Keratinocyte (primary cell): ENCODE data around the gene ZG16B. TPM values are rescaled to one million over a fixed set of nuclear protein-coding genes. Genes with fewer than 3 reads are reported as not detected.

Experiments
- DNase-seq: peaks from one replicate; pipeline ENCODE4 v3.0.0-alpha.2; 2011; ENCODE audit warnings: low read depth, missing footprints, low spot score
- FAIRE-seq: peaks from 2 replicates; lab custom pipeline; 2011; peaks lifted over from hg19 to GRCh38; lab: Jason Lieb, UNC
- H2AFZ ChIP-seq: 2 replicates; pipeline ENCODE4 v1.6.0; 2012; ENCODE audit warnings: low read length, control low read depth, inconsistent platforms; ENCODE audit not compliant: control insufficient read depth
- H3K27ac ChIP-seq: 2 replicates; pipeline ENCODE4 v1.5.1; 2011; ENCODE audit warnings: low read length; ENCODE audit not compliant: control insufficient read depth, insufficient read depth
- H3K27me3 ChIP-seq: 3 replicates; pipeline ENCODE4 v1.6.0; 2011; ENCODE audit warnings: low read length; ENCODE audit not compliant: control insufficient read depth, insufficient read depth; ENCODE audit errors: extremely low read depth
- H3K36me3 ChIP-seq, 2 experiments: 2 replicates in 1 of 2; 3 replicates in 1 of 2; pipeline ENCODE4 v1.5.1; 2011; ENCODE audit warnings: low read length in 2 of 2, mild to moderate bottlenecking in 1 of 2; ENCODE audit not compliant: control insufficient read depth in 2 of 2, insufficient read depth in 2 of 2; ENCODE audit errors: extremely low read depth in 1 of 2
- H3K4me1 ChIP-seq: 3 replicates; pipeline ENCODE4 v1.5.1; 2011; ENCODE audit warnings: low read length; ENCODE audit not compliant: control insufficient read depth, insufficient read depth; ENCODE audit errors: extremely low read depth
- H3K4me2 ChIP-seq: 3 replicates; pipeline ENCODE4 v1.6.0; 2011; ENCODE audit warnings: low read depth, low read length; ENCODE audit not compliant: control insufficient read depth, insufficient read depth; ENCODE audit errors: extremely low read depth
- H3K4me3 ChIP-seq, 3 experiments: fragments of 200-600 bp in 1 of 3; sonication (generic) in 1 of 3; 2 replicates in 2 of 3; 3 replicates in 1 of 3; pipeline ENCODE4 v1.5.1; 2011 to 2016; ENCODE audit warnings: low read length in 3 of 3, mild to moderate bottlenecking in 3 of 3, control low read depth in 2 of 3, inconsistent platforms in 1 of 3, low read depth in 1 of 3, mixed read lengths in 1 of 3, mixed run types in 1 of 3, moderate library complexity in 1 of 3; ENCODE audit not compliant: control insufficient read depth in 2 of 3, insufficient read depth in 2 of 3; ENCODE audit errors: extremely low read depth in 1 of 3
- H3K79me2 ChIP-seq: 2 replicates; pipeline ENCODE4 v1.6.0; 2012; ENCODE audit warnings: low read length; ENCODE audit not compliant: control insufficient read depth, insufficient read depth
- H3K9ac ChIP-seq: 3 replicates; pipeline ENCODE4 v1.6.0; 2011; ENCODE audit warnings: low read length; ENCODE audit not compliant: control insufficient read depth, insufficient read depth; ENCODE audit errors: extremely low read depth
- H3K9me1 ChIP-seq: 3 replicates; pipeline ENCODE4 v1.6.0; 2011; ENCODE audit warnings: low read length; ENCODE audit not compliant: control insufficient read depth, insufficient read depth; ENCODE audit errors: extremely low read depth
- H3K9me3 ChIP-seq: 2 replicates; pipeline ENCODE4 v1.5.1; 2012; ENCODE audit warnings: low read depth, low read length; ENCODE audit not compliant: control insufficient read depth
- H4K20me1 ChIP-seq: 3 replicates; pipeline ENCODE4 v1.6.0; 2011; ENCODE audit warnings: low read length; ENCODE audit not compliant: control insufficient read depth, insufficient read depth; ENCODE audit errors: extremely low read depth
- EZH2 ChIP-seq: IDR thresholded peaks from one replicate; pipeline ENCODE4 v1.6.1; 2012; ENCODE audit warnings: inconsistent platforms, mild to moderate bottlenecking, low read length, moderate library complexity
- dilution Hi-C: fragments of 300-500 bp; cut with MboI; formaldehyde crosslinking; loops from one replicate; pipeline ENCODE4 v1.7.0; 2020; ENCODE audit warnings: low sequenced_read_pairs; ENCODE audit not compliant: extremely low pct_ligation_motif_present
- polyA plus RNA-seq, 5 experiments: library from polyadenylated mRNA; depleted of rRNA in 3 of 5; stranded (reverse) in 3 of 5; stranded (forward) in 1 of 5; unstranded in 1 of 5; fragments of >200 nt; gene quantifications; 1 replicate in 1 of 5; 2 replicates in 3 of 5; 3 replicates in 1 of 5; pipeline versions ENCODE4 v1.2.1 to v1.2.3, GENCODE V29; 2011 to 2012; ENCODE audit warnings: missing spikeins in 2 of 5, low read depth in 1 of 5, low replicate concordance in 1 of 5
- TF ChIP-seq, protein P1 (sequence below), 3 experiments: IDR thresholded peaks in 1 of 3; conservative IDR thresholded peaks in 1 of 3; optimal IDR thresholded peaks in 1 of 3; 2 replicates in 2 of 3; 3 replicates in 1 of 3; pipeline versions ENCODE3 to v1.5.1; 2011; ENCODE audit warnings: low read length in 3 of 3, mild to moderate bottlenecking in 3 of 3, moderate library complexity in 2 of 3, control low read depth in 1 of 3, inconsistent platforms in 1 of 3; ENCODE audit not compliant: insufficient read depth in 2 of 3; ENCODE audit errors: extremely low read depth in 1 of 3

Gene ZG16B
- polyA plus RNA-seq, 1 donor (not counting 4 experiments of a cell fraction or from before 2014, with no cell fraction given) = 2.1 TPM

DNA sequence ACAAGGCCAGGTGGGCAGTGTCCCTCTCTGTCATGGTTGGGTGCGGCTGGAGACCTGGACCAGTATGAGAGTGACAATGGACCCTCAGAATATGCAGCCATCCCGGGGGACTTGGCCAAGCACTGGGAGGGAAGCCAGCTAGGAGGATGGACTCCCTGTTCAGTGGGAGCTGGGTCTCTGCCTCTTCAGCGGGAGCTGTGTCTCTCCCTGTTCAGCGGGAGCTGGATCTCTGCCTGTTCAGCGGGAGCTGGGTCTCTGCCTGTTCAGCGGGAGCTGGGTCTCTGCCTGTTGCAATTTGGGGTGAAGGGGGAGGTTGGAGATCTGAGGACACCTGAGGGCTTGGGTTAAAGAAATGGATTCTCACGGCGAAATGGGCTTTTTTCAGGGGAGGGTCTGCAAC, 38.9 kb upstream of the ZG16B start:
- DNase-seq = no peak
- Histone ChIP-seq H3K9me1 (no peaks in the 10 kb centered on the region), H3K4me2 (no peak overlapping the region), H3K9ac (no peak overlapping the region), H4K20me1 (no peaks in the 10 kb centered on the region), H3K27ac (no peak overlapping the region), H2AFZ (no peak overlapping the region), H3K27me3 (peaks cover 38% of the 10 kb centered on the region), H3K79me2 (no peaks in the 10 kb centered on the region), H3K9me3 (no peaks in the 10 kb centered on the region), H3K36me3 (no peaks in the 10 kb centered on the region), H3K4me3 (no peak overlapping the region), H3K4me1 (peaks cover 15% of the 10 kb centered on the region)
- dilution Hi-C loops = no loop called here
- TF ChIP-seq EZH2 = no peak
- TF ChIP-seq, protein P1, sequence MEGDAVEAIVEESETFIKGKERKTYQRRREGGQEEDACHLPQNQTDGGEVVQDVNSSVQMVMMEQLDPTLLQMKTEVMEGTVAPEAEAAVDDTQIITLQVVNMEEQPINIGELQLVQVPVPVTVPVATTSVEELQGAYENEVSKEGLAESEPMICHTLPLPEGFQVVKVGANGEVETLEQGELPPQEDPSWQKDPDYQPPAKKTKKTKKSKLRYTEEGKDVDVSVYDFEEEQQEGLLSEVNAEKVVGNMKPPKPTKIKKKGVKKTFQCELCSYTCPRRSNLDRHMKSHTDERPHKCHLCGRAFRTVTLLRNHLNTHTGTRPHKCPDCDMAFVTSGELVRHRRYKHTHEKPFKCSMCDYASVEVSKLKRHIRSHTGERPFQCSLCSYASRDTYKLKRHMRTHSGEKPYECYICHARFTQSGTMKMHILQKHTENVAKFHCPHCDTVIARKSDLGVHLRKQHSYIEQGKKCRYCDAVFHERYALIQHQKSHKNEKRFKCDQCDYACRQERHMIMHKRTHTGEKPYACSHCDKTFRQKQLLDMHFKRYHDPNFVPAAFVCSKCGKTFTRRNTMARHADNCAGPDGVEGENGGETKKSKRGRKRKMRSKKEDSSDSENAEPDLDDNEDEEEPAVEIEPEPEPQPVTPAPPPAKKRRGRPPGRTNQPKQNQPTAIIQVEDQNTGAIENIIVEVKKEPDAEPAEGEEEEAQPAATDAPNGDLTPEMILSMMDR (optimal IDR thresholded peaks at IDR 0.05 in 1 of 3, IDR thresholded peaks at IDR 0.05 in 1 of 3, conservative IDR thresholded peaks at IDR 0.05 in 1 of 3; ENCODE audit: extremely low read depth in 1 of 3, insufficient read depth in 2 of 3, low read length in 3 of 3) = no peak
- no peak for FAIRE-seq

DNA sequence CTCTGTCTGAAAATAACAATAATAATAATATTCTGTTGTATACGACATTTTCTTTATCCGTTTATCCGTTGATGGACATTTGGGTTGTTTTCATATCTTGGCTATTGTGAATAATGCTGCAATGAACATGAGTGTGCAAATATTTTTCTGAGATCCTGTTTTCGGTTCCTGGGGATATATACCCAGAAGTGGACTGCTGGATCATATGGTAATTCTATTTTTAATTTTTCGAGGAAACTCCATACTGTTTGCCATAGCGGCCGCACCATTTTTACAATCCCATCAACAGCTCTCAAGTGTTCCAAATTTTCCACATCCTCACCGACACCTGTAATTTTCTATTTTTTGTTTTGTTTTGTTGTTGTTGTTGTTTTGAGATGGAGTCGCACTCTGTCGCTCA, 37.2 kb upstream of the ZG16B start:
- peaks cover 27% of the 10 kb centered on the region for H3K27me3 ChIP-seq

More for the DNA sequence above, 37.2 kb upstream of the ZG16B start:
- no peak overlapping the region for H3K9ac ChIP-seq
- FAIRE-seq = no peak
- no peak for DNase-seq
- no peaks in the 10 kb centered on the region for H4K20me1 ChIP-seq
- no peaks in the 10 kb centered on the region for H3K79me2 ChIP-seq
- H2AFZ ChIP-seq = no peak overlapping the region
- H3K27ac ChIP-seq = no peak overlapping the region
- H3K4me3 ChIP-seq = no peak overlapping the region
- dilution Hi-C loops = no loop called here
- no peaks in the 10 kb centered on the region for H3K9me3 ChIP-seq
- peaks cover 16% of the 10 kb centered on the region for H3K4me1 ChIP-seq
- H3K4me2 ChIP-seq = no peak overlapping the region
- no peak for TF ChIP-seq EZH2
- TF ChIP-seq, protein P1 (optimal IDR thresholded peaks at IDR 0.05 in 1 of 3, IDR thresholded peaks at IDR 0.05 in 1 of 3, conservative IDR thresholded peaks at IDR 0.05 in 1 of 3; ENCODE audit: extremely low read depth in 1 of 3, insufficient read depth in 2 of 3, low read length in 3 of 3) = no peak
- H3K9me1 ChIP-seq = no peaks in the 10 kb centered on the region
- H3K36me3 ChIP-seq = no peaks in the 10 kb centered on the region
